ENCODE data around the gene SLC4A2. TPM values are rescaled to one million over a fixed set of nuclear protein-coding genes. Genes with fewer than 3 reads are reported as not detected.
"Not testable (repeated sequence)": the region's sequence is repeated elsewhere in the genome, so short reads cannot be mapped to it uniquely, and the experiment has no call there.

Gene SLC4A2, protein sequence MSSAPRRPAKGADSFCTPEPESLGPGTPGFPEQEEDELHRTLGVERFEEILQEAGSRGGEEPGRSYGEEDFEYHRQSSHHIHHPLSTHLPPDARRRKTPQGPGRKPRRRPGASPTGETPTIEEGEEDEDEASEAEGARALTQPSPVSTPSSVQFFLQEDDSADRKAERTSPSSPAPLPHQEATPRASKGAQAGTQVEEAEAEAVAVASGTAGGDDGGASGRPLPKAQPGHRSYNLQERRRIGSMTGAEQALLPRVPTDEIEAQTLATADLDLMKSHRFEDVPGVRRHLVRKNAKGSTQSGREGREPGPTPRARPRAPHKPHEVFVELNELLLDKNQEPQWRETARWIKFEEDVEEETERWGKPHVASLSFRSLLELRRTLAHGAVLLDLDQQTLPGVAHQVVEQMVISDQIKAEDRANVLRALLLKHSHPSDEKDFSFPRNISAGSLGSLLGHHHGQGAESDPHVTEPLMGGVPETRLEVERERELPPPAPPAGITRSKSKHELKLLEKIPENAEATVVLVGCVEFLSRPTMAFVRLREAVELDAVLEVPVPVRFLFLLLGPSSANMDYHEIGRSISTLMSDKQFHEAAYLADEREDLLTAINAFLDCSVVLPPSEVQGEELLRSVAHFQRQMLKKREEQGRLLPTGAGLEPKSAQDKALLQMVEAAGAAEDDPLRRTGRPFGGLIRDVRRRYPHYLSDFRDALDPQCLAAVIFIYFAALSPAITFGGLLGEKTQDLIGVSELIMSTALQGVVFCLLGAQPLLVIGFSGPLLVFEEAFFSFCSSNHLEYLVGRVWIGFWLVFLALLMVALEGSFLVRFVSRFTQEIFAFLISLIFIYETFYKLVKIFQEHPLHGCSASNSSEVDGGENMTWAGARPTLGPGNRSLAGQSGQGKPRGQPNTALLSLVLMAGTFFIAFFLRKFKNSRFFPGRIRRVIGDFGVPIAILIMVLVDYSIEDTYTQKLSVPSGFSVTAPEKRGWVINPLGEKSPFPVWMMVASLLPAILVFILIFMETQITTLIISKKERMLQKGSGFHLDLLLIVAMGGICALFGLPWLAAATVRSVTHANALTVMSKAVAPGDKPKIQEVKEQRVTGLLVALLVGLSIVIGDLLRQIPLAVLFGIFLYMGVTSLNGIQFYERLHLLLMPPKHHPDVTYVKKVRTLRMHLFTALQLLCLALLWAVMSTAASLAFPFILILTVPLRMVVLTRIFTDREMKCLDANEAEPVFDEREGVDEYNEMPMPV
- total RNA-seq = 83.1 TPM

DNA sequence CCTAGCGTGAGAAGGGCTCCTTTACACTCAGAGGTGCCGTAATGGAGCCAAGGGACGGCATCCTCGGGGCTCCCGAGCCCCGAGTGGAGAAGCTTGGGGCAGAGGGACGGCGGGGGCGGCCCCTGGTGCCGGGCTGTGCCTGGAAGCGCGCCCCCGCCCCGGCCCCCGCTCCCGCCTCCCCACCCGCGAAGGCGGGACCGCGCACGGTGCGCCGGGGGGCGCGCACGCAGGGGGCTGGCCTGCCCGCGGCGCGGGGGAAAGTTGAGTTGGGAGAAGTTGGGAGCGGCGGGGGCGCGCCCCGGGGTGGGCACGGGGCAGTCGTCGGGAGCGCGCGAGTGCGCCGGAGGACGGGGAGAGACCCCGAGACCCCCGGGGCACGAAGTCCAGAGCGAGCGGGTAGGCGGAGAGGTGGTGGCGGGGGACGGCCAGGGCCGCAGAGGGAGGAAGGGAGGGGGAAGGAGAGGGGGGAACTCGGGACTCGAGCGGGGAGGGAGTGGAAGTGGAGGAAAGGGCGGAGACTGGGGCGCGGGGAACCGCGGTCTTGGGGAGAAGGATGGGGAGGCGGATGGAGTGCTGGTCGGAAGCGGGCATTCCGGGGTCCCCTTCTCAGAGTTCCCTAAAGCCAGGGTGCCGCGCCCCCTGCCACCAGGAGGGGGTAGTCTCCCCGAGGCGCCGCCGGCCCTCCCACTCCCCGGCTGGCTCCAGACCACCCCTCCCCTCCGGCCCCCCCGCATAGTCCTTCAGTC is at the start of gene SLC4A2:
Gene SLC4A2, plus strand, starts transcription at position 223 of the 746 bp plus-strand sequence. CDS start 2,399 bp downstream, outside the sequence.
- DNase-seq (ENCODE audit: low spot score) = peak; percentile 84
- ATAC-seq = peak; percentile 55

DNA sequence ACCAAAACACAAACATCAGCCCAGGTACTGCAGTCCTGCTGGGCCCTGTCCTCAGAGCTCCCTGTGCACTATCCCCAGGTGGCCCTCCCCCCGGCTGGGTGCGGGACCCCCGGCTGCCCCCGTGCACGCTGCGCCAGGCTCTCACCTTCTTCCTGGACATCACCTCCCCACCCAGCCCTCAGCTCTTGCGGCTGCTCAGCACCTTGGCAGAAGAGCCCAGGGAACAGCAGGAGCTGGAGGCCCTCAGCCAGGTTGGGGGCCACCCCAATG is 49.4 kb upstream of the SLC4A2 start:
- DNase-seq (ENCODE audit: low spot score) = no peak
- no peak for ATAC-seq

DNA sequence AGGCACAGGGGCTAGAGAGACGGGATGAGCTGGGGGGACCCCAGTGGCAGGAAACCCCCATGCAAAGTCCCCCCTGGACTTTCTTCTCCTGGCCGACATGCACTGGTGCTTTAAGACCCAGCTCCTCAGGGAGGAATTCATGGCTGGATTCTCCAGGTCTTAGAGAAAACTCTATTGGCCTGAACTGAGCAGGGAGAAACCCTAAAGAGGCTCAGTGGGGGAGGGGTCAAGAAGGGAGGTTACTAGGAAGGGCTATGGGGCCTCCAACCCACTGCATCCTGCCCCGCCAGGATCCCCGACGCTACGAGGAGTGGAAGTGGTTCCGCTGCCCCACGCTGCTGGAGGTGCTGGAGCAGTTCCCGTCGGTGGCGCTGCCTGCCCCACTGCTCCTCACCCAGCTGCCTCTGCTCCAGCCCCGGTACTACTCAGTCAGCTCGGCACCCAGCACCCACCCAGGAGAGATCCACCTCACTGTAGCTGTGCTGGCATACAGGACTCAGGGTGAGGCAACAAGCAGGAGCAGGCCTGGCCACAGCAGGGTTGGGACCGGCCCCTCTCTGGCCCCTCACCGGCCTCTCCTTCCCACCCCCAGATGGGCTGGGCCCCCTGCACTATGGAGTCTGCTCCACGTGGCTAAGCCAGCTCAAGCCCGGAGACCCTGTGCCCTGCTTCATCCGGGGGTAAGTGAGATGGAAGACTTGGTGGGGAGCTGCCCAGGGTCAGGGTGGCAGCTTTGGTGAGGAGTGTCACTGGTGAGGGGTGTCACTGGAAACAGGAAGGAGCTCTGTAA is 48.9 kb upstream of the SLC4A2 start:
- no peak for ATAC-seq

DNA sequence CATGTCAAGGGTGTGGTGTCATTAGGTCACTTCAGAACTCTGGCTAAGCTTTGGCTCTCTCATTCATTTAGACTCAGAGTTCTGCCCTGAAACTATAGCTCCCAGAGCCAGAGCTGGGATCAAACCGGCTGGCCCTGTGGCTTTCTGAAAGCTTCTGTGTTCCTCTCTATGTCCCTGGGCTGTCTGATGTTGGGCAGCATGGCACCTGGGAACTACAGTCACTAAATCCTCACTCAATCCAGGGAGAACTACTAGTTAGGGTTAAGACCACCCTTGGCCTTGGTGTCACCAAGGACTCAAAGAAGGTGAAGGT is 48.3 kb upstream of the SLC4A2 start:
- DNase-seq (ENCODE audit: low spot score) = no peak
- no peak for ATAC-seq

More for the DNA sequence above, 48.9 kb upstream of the SLC4A2 start:
- no peak for DNase-seq (ENCODE audit: low spot score)

DNA sequence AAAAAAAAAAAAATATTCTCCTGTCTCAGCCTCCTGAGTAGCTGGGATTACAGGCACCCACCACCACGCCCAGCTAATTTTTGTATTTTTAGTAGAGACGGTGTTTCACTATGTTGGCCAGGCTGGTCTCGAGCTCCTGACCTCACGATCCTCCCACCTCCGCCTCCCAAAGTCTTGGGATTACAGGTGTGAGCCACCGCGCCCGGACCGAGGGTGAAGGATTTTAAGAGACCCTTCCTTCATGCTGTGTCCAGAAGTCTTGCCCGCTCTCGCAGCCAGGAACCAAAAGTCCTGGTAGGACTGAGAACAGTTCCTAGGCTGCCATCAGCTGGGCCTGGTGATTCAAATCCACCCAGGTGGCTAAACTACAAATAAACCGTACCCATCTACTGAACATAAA is 47.8 kb upstream of the SLC4A2 start:
- DNase-seq (ENCODE audit: low spot score); ATAC-seq: not testable (repeated sequence)

DNA sequence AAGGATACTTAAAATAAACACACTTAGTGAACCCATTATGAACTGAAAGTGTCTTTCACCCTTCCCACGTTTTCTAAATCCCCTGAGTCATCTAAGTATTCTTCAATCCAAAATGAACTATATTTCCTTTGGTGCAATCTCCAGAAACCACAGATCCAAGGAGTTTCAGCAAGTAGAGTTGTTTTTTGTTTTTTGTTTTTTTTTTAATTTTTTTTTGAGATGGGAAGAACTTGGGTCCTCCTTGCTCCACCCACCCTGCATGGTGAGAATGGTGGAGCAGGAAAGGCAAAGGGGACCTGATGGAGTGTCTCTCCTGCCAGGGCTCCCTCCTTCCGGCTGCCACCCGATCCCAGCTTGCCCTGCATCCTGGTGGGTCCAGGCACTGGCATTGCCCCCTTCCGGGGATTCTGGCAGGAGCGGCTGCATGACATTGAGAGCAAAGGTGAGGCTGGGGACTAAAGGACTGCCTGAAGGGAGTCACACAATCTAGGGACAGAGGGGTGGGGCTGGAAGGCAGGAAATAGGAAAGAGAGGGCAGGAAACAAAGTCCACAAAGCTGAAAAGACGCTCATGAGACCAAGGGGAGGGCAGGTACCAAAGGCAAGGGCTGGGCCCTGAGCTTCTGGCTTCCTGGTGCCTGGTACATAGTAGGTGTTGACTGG is 47.2 kb upstream of the SLC4A2 start:
- DNase-seq (ENCODE audit: low spot score) (no peak), ATAC-seq (no peak)

DNA sequence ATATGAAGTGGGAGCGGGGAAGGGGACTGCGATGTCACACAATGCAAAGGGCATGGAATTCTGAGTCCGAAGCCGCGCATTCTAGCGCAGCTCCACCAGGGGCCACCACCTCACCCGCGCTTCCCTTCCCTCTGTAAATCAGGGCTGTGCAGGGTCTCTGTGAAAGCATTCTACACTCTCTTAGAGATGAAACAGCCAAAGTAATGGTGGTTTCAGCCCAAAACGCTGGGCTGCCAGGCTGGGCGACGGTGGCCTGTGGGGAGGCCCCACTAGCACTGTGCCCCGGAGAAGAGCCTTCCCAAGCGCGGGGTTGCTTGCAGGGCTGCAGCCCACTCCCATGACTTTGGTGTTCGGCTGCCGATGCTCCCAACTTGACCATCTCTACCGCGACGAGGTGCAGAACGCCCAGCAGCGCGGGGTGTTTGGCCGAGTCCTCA is 46.5 kb upstream of the SLC4A2 start:
- DNase-seq (ENCODE audit: low spot score) = no peak
- ATAC-seq = peak; percentile 48

DNA sequence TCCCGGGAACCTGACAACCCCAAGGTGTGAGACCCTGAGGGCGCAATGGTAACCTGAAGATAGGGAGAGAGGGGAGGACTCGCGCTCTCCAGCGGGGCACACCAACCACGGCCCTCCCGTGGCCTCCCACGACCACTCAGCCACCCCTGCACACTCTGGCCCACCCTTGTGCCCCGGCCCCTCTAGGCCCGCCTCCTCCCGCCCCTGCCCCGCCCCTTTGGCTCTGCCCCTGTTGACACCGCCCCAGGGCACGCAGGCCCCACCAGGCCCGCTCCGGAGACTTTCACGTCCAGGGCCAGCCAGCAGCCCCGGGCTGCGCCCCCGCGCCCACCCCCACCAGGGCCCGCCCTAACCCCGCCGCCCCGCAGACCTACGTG is 46.0 kb upstream of the SLC4A2 start:
- DNase-seq (ENCODE audit: low spot score) = no peak
- peak; percentile 3 for ATAC-seq

DNA sequence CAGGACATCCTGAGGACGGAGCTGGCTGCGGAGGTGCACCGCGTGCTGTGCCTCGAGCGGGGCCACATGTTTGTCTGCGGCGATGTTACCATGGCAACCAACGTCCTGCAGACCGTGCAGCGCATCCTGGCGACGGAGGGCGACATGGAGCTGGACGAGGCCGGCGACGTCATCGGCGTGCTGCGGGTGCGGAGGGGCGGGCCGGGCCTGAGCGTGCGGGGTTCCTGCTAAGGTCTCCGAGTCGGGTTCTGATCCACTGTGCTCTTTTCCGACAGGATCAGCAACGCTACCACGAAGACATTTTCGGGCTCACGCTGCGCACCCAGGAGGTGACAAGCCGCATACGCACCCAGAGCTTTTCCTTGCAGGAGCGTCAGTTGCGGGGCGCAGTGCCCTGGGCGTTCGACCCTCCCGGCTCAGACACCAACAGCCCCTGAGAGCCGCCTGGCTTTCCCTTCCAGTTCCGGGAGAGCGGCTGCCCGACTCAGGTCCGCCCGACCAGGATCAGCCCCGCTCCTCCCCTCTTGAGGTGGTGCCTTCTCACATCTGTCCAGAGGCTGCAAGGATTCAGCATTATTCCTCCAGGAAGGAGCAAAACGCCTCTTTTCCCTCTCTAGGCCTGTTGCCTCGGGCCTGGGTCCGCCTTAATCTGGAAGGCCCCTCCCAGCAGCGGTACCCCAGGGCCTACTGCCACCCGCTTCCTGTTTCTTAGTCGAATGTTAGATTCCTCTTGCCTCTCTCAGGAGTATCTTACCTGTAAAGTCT is 45.5 kb upstream of the SLC4A2 start:
- peak; percentile 11 for ATAC-seq
- DNase-seq (ENCODE audit: low spot score) = no peak

DNA sequence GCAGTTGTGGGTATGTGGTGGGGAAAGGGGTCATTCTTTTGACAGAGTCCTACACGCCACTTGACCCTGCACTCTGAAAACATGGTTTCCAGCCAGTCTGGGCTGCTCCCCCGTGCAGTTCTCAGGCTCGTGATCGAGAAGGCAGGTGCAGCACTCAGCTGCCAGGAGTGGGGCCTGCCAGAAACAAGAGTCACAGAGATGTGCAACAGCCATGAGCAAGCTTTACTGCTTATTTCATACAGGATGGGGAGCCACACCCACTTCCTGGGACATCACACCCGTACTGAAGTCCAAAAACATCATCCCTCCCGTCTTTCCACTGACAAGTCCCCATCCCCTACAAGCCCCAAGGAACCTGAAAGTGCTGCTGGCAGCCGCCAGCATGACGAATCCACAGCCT is 44.4 kb upstream of the SLC4A2 start:
- DNase-seq (ENCODE audit: low spot score) (no peak), ATAC-seq (no peak)

DNA sequence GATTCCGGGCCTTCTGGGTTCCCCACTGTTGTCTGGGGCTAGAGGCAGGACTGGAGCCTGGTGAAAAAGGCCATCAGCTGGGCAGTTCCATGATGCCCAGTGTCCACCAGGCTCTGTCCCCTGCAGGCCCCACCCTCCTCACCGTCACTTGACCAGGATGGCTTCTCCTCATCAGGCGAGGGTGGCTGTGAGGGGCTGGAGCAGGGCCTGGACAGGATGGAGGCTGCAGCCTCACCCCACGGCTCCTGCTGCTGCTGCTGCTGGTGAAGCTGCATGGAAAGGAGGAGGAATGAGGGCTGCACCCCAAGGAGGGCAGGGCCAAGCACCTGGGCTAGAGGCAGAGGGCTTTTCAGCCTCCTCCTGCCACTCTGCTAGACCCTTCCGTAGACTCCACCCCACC is 43.4 kb upstream of the SLC4A2 start:
- no peak for DNase-seq (ENCODE audit: low spot score)

DNA sequence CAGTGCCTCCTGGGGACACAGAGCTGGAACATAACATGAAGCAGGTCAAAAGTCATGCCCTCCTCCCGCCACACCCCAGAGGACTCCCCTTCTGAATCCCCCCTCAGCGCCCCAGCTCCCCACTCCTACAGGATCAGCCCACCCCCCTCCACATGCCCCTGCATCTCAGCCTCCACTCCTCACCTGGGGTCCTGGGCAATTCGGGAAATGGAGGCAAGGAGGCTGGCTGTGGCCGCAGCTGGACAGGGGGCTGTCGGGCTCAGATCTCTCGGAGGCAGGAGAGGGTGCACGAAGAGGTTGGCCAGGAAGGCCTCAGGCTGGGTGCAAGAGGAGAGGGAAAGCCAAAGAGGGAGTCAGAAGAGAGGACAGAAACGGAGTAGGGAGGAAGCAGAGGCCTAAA is 42.9 kb upstream of the SLC4A2 start:
- DNase-seq (ENCODE audit: low spot score) (no peak), ATAC-seq (no peak)

More for the DNA sequence above, 43.4 kb upstream of the SLC4A2 start:
- ATAC-seq = no peak

DNA sequence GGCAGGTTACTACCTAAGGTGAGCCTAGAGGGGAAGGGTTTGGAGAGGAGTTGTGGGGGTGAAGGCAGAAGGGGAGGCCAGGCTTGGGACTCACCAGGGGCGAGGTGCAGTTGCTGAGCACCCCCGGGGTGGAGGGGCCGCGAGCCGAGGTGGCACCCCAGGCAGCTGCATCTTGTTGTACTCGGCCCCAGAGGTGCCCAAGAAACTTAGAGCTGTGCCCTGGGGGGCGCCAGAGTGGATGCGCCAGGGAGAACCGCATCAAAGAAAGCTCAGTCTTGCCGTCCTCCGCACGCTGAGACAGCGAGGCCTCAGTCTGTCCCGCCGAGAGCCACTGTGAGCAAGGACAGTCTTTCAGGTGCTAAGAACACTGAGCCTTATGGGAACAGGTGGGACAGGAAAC is 42.4 kb upstream of the SLC4A2 start:
- no peak for ATAC-seq
- no peak for DNase-seq (ENCODE audit: low spot score)

DNA sequence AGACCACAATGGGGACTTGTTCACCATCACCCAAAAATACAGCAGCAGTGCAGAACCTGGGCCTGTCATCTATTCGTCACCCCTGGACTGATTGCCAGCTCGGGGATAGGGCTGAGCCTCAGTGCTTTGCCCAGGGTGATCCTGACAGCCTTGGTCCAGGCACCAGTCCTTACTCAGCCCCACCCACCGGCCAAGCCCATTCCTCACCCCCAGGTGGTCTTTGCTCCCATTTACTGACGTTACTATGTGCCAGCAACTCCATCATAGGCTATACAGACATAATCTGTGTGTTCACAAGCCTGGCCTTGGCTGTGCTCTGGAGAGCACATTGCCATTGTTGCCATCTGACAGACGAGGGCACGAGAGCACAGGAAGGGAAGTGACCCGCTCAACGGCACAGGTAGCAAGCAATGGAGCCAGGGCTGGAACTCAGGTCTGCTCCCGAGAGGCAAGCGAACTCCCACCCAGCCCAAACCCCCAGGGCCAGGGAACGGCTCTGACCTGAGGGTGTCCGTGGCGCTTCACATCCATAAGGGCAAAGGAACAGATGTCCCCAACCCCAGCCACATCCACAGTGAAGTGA is 41.9 kb upstream of the SLC4A2 start:
- no peak for DNase-seq (ENCODE audit: low spot score)
- ATAC-seq = no peak

DNA sequence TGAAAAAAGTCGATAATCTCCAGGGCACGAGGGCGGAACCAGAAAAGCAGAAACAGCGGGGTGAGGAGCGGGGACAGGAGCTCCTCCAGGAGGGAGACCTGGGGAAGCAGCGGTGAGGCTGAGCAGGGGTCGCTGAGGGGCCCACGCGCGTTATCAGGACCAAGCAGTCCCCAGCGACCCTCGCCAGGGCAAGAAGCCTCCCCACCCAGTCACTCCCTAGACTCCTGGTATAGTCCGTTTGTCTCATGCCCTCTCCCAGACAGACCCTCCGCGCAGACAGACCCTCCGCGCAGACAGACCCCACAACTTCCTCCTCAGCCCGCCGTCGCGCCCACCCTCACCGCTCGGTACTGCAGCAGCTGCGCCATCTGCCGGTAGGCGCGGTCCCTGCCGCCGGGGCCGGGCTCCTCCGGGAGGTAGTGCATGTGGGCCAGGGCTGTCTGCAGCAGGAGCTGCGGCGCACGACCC is 41.4 kb upstream of the SLC4A2 start:
- no peak for DNase-seq (ENCODE audit: low spot score)
- peak; percentile 78 for ATAC-seq

DNA sequence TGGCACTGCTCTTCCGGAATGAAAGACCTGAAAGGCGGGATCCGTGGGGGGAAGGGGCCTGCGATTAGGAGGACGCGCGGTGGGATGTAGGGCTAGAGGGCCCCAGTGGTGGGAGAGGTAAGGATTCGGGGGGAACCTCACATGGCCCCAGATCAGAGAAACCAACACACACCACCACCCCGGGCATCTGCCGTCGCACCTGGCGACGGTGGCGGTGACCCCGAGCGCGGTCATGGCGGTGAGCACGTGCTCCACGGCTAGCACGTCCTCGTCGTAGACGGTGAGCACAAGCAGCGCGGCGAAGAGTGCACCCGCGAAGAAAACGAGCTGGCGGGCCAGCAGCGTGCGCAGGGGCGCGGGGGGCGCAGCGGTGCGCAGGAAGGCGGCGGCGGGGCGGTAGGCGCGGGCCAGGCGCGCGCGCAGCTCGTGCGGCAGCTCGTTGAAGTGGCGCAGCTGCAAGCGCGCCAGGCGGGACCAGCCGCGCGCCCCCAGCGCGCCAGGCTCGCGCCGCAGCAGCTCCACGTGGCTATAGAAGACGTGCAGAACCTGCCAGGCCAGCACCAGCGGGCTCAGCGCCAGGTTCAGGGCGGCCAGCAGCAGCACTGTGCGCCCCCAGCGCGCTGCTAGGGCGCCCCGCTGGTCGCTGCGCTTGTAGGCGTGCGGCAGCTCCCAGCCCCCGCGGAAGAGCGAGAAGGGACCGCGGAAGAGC is 40.8 kb upstream of the SLC4A2 start:
- DNase-seq (ENCODE audit: low spot score) (no peak), ATAC-seq (peak; percentile 12)

DNA sequence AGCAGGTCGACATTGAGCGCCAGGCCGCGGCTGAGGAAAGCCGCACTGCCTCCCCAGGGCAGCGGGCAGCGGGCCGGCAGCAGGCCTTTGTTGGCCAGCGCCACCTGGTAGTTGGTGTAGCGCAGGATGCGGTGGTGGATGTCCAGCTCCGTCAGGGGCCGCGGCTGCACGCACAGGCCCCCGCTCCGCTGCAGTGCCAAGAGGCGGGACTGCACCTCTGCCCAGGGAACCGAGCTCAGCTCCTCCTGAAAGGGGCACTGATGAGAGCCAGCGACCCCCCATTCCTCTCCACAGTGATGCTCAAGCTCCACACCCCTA is 40.3 kb upstream of the SLC4A2 start:
- peak; percentile 28 for ATAC-seq
- DNase-seq (ENCODE audit: low spot score) = no peak

DNA sequence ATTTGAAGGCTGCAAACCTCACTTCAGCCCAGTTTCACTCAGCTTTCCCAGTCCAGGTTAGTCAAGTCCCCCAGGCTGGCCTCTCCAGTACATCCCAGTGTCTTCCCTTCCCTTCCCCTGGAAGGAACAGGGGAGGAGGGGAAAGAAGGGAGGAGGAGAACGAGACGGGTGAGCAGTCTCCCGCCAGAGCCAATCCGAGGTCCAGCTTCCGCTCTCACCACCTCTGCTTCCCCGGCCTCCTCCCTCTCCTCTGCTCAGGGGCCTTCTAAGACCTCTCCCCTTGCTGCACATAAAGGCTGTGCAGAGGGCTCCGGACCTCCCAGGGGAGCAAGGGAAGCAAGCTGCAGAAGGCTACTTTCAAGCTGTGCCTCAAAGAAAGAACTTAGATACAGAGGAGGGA is 39.2 kb upstream of the SLC4A2 start:
- ATAC-seq = no peak
- no peak for DNase-seq (ENCODE audit: low spot score)
